Heart left ventricle (tissue), 13 donors: ENCODE results near the gene ELFN1.

Source experiments
- CTCF ChIP-seq, 12 donors: fragments of 200-600 bp; sonication (generic) in 4 of 12; IDR thresholded peaks; one replicate each; pipeline versions ENCODE4 v1.5.0 to v1.8.0; 2018 to 2022; ENCODE audit warnings: antibody characterized with exemption in 12 of 12, mild to moderate bottlenecking in 5 of 12
- POLR2A ChIP-seq, 2 donors: fragments of 450-650 bp; IDR thresholded peaks; one replicate each; pipeline ENCODE4 v1.6.1; 2017; ENCODE audit warnings: antibody characterized with exemption in 2 of 2, mild to moderate bottlenecking in 2 of 2, moderate library complexity in 2 of 2
- donor health status: ischemic (EF 13 %, LVEDD 7.1; RV severe dilation, severe dysfunction).
- donor health status: DM: no; HTN: yes; CAD: no.
- donor health status: DM: no; HTN: no; CAD: no.
- donor health status: ischemic (EF 25% LVEDD 6.9; RV normal size, moderate dysfunction).
- donor health status: ischemic (EF 25% LVEDD 5.7; RV mildly dilated, moderate dysfunction).
- donor health status: ischemic (EF 35%, LVEDD 5.7; RV mildly dilated, moderate dysfunction).
- donor health status: nonischemic (EF 11% LVEDD 7.7; RV severe dilation, severe dysfunction).
- donor health status: DM: yes; HTN: yes; CAD: no.
- donor health status: PGD.
- donor health status: ischemic (EF 29% LVEDD 5.4; RV normal size, mild dysfunction).
- donor health status: nonischemic (EF 23%, LVEDD 6.1; RV moderate dilation, normal function).

GRCh38 chr7:1698201-1698600, 28.1 kb downstream of the ELFN1 start:
- TF ChIP-seq CTCF (IDR thresholded peaks at IDR 0.05) (no peak), POLR2A (IDR thresholded peaks at IDR 0.05) (no peak)
